ENCODE measurements around the gene CD300LD. TPM values are rescaled to one million over a fixed set of nuclear protein-coding genes. Genes with fewer than 3 reads are reported as not detected.

Gene CD300LD
- total RNA-seq, 1 donor from 2014 or later = not detected

GRCh38 chr17:74599023-74599399 is 6.9 kb upstream of the CD300LD start:
- H3K4me3 ChIP-seq (ENCODE audit: low read depth, low read length) = no peak overlapping the region
- DNase-seq (ENCODE audit: low read depth) (no peak), FAIRE-seq (no peak)
- H3K36me3 ChIP-seq (ENCODE audit: control insufficient read depth, insufficient read depth, low read length) = no peaks in the 10 kb centered on the region
- no peak for TF ChIP-seq CTCF (IDR thresholded peaks at IDR 0.05; ENCODE audit: insufficient read depth, low read length, severe bottlenecking)
- H3K27me3 ChIP-seq (ENCODE audit: control insufficient read depth, insufficient read depth, low read length) = peaks cover 12% of the 10 kb centered on the region

- H3K27me3 ChIP-seq (ENCODE audit: control insufficient read depth, insufficient read depth, low read length) = peaks cover 9% of the 10 kb centered on the region
- FAIRE-seq = no peak
- no peak for TF ChIP-seq CTCF (IDR thresholded peaks at IDR 0.05; ENCODE audit: insufficient read depth, low read length, severe bottlenecking)
- H3K4me3 ChIP-seq (ENCODE audit: low read depth, low read length) = no peak overlapping the region
- H3K36me3 ChIP-seq (ENCODE audit: control insufficient read depth, insufficient read depth, low read length) = no peaks in the 10 kb centered on the region
- no peak for DNase-seq (ENCODE audit: low read depth)
These were observed 6.4 kb upstream of the CD300LD start for GRCh38 chr17:74598346-74599022.

DNA sequence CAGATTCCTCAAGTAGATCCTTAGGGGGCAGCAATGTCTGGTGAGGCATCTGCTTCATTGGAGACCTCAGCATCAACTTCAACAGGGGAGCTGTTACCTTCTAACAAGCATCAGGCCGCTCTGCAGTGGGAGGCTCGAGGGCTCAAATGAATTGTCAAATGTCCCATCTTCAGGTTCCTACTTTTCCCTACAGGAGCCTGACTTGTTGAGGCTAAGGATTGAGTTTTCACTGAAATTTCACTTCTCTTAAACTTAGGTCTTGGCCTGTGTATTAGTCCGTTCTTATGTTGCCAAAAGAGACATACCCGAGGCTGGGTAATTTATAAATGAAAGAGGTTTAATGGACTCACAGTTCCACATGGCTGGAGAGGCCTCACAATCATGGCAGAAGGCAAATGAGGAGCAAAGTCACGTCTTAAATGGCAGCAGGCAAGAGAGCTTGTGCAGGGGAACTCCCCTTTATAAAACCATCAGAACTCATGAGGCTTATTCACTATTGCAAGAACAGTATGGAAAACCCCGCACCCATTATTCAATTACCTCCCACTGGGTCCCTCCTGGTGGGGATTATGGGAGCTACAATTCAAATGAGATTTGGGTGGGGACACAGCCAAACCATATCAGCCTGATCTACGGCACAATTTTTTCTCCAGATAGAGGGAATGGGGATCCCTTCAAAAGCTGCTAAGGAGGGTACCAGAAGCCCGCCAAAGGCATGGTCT is 5.1 kb upstream of the CD300LD start:
- Histone ChIP-seq H3K4me3 (ENCODE audit: low read depth, low read length) (no peak overlapping the region), H3K36me3 (ENCODE audit: control insufficient read depth, insufficient read depth, low read length) (no peaks in the 10 kb centered on the region), H3K27me3 (ENCODE audit: control insufficient read depth, insufficient read depth, low read length) (peaks cover 8% of the 10 kb centered on the region)
- no peak for DNase-seq (ENCODE audit: low read depth)
- FAIRE-seq = no peak
- no peak for TF ChIP-seq CTCF (IDR thresholded peaks at IDR 0.05; ENCODE audit: insufficient read depth, low read length, severe bottlenecking)

GRCh38 chr17:74595037-74595750 is 3.1 kb upstream of the CD300LD start:
- no peak for DNase-seq (ENCODE audit: low read depth)
- H3K4me3 ChIP-seq (ENCODE audit: low read depth, low read length) = no peak overlapping the region
- peaks cover 8% of the 10 kb centered on the region for H3K27me3 ChIP-seq (ENCODE audit: control insufficient read depth, insufficient read depth, low read length)
- FAIRE-seq = no peak
- TF ChIP-seq CTCF (IDR thresholded peaks at IDR 0.05; ENCODE audit: insufficient read depth, low read length, severe bottlenecking) = no peak
- no peaks in the 10 kb centered on the region for H3K36me3 ChIP-seq (ENCODE audit: control insufficient read depth, insufficient read depth, low read length)

GRCh38 chr17:74591503-74591902 is 580 bp downstream of the CD300LD start:
- no peaks in the 10 kb centered on the region for H3K36me3 ChIP-seq (ENCODE audit: control insufficient read depth, insufficient read depth, low read length)
- DNase-seq (ENCODE audit: low read depth) = no peak
- FAIRE-seq = no peak
- H3K27me3 ChIP-seq (ENCODE audit: control insufficient read depth, insufficient read depth, low read length) = peaks cover 3% of the 10 kb centered on the region
- no peak overlapping the region for H3K4me3 ChIP-seq (ENCODE audit: low read depth, low read length)
- TF ChIP-seq CTCF (IDR thresholded peaks at IDR 0.05; ENCODE audit: insufficient read depth, low read length, severe bottlenecking) = no peak
